GM06990 (cell line): ENCODE data around the gene CNPPD1.

Experiments used
- DNase-seq: peaks from one replicate; pipeline ENCODE4 v3.0.0-alpha.2; 2011; ENCODE audit not compliant: insufficient read length; ENCODE audit errors: extremely low read depth
- H3K27me3 ChIP-seq: replicated peaks from 2 replicates; pipeline ENCODE4 v1.6.0; 2011; ENCODE audit warnings: low read length; ENCODE audit not compliant: control insufficient read depth, insufficient read depth
- H3K36me3 ChIP-seq: 2 replicates; pipeline ENCODE4 v1.5.1; 2011; ENCODE audit warnings: low read length; ENCODE audit not compliant: control insufficient read depth, insufficient read depth
- H3K4me3 ChIP-seq: replicated peaks from 2 replicates; pipeline ENCODE4 v1.5.1; 2011; ENCODE audit warnings: low read depth, mild to moderate bottlenecking, control low read depth, low read length
- CTCF ChIP-seq: IDR thresholded peaks from 2 replicates; pipeline ENCODE4 v1.5.1; 2011; ENCODE audit warnings: low read length, control low read depth, mild to moderate bottlenecking, inconsistent platforms; ENCODE audit not compliant: insufficient read depth, poor library complexity, severe bottlenecking

Gene CNPPD1

DNA sequence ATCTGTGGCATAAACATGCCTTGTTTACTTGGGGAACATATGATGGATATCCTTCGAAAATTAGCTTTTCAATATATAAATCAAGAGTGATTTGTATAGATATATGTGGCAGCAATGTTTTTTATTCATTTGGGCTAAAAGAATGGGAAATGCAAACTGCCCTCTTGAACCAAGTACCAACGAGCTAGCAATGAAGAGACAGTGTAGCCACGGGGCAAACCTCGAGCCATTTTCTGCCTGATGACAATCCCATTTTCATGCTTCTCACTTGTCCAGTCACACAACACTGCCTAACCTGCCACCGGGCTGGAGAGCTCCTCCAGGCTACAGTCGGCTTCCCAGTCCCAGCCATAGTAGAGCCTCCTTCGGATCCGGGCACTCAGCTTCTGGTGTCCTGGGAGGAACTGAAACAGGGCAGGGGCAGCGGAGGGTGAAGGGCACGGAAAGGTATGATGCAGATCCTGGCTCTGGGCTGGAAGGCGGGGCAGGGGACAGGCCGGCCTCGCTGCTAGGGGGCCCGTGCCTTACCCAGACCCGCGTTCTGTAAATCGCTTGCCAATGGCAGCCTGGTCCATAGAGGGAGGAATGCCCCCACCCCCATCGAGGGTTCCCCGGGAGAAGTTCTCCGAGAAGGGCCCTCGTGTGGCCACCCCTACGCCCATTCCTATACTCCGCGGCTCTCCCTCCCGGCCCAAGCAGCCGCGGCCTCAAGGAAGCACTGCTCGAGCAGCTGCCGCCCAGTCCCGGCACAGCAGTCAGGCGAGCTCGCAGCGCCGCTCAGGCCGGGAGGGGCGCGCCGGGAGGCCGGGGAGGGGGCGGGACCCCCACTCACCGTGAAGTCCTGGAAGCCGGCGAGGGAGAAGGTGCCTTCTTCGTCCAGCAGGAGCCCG lies 552 bp downstream of the CNPPD1 start:
- peaks cover 34% of the 10 kb centered on the region for H3K36me3 ChIP-seq
- H3K4me3 ChIP-seq = peak overlapping the region; percentile 96
- no peak for TF ChIP-seq CTCF
- DNase-seq = peak; percentile 64
- H3K27me3 ChIP-seq = no peaks in the 10 kb centered on the region

GRCh38 chr2:219175486-219175885 lies 1.2 kb downstream of the CNPPD1 start:
- Histone ChIP-seq H3K36me3 (peaks cover 29% of the 10 kb centered on the region), H3K27me3 (no peaks in the 10 kb centered on the region), H3K4me3 (peak overlapping the region; percentile 96)
- DNase-seq = no peak
- no peak for TF ChIP-seq CTCF

- H3K36me3 ChIP-seq = peaks cover 26% of the 10 kb centered on the region
- no peaks in the 10 kb centered on the region for H3K27me3 ChIP-seq
- no peak for TF ChIP-seq CTCF
- no peak for DNase-seq
- no peak overlapping the region for H3K4me3 ChIP-seq
Measured at GRCh38 chr2:219174801-219175200, 1.9 kb downstream of the CNPPD1 start.

- H3K4me3 ChIP-seq = no peak overlapping the region
- no peaks in the 10 kb centered on the region for H3K27me3 ChIP-seq
- H3K36me3 ChIP-seq = peaks cover 26% of the 10 kb centered on the region
- no peak for TF ChIP-seq CTCF
- DNase-seq = no peak
Measured at GRCh38 chr2:219174146-219174545, 2.6 kb downstream of the CNPPD1 start.

GRCh38 chr2:219173176-219173575 lies 3.5 kb downstream of the CNPPD1 start:
- H3K27me3 ChIP-seq = no peaks in the 10 kb centered on the region
- no peak for DNase-seq
- peaks cover 26% of the 10 kb centered on the region for H3K36me3 ChIP-seq
- TF ChIP-seq CTCF = no peak
- H3K4me3 ChIP-seq = no peak overlapping the region
